Thyroid gland (tissue), 4 donors: Measurements from ENCODE around the gene ZNF318.

Experiments used
- POLR2A ChIP-seq, 2 donors: fragments of 450-650 bp; IDR thresholded peaks; one replicate each; pipeline ENCODE4 v1.6.1; 2017; ENCODE audit warnings: antibody characterized with exemption in 2 of 2, mild to moderate bottlenecking in 2 of 2, moderate library complexity in 1 of 2
- TF ChIP-seq, protein P1 (sequence below), 6 experiments: fragments of 200-600 bp in 3 of 6; fragments of 450-650 bp in 3 of 6; sonication (generic) in 3 of 6; IDR thresholded peaks; one replicate each; pipeline ENCODE4 v1.5.1; 2016 to 2019; ENCODE audit warnings: antibody characterized with exemption in 6 of 6, mild to moderate bottlenecking in 2 of 6, inconsistent platforms in 1 of 6, moderate library complexity in 1 of 6

DNA sequence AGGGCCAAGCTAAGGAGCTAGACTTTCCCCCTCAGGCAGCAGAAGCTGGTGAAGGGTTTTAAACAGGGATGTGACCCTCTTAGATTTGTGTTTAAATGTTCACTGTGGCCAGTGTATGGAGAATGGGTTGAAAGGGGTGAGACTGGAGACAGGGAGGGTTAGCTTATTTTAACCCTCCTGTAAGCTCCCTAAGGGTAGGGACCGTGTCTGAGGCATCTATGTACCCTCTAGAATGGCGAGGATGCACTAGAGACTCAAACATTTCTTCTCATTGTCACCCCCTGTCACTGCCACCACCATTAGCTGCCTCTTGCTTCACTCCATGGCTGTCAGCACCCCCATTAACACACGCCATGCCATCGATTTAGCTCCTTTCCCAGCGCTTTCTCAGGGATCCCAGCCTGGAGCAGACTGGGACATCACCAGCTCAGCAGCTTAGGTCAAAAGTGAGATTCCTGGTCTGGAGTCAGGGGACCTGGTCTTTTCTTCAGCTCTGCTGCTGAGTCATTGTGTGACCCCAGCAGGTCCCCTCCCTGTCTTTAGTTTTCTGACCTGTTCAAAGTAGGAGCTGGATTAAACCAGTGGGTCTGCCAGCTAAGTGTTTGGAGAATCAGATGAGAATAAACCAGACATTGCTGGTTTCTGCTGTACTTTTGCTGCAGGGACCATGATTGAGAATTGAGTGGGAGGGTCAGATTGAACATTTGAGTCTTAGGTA lies 72.5 kb downstream of the ZNF318 start:
- TF ChIP-seq, protein P1, sequence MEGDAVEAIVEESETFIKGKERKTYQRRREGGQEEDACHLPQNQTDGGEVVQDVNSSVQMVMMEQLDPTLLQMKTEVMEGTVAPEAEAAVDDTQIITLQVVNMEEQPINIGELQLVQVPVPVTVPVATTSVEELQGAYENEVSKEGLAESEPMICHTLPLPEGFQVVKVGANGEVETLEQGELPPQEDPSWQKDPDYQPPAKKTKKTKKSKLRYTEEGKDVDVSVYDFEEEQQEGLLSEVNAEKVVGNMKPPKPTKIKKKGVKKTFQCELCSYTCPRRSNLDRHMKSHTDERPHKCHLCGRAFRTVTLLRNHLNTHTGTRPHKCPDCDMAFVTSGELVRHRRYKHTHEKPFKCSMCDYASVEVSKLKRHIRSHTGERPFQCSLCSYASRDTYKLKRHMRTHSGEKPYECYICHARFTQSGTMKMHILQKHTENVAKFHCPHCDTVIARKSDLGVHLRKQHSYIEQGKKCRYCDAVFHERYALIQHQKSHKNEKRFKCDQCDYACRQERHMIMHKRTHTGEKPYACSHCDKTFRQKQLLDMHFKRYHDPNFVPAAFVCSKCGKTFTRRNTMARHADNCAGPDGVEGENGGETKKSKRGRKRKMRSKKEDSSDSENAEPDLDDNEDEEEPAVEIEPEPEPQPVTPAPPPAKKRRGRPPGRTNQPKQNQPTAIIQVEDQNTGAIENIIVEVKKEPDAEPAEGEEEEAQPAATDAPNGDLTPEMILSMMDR (IDR thresholded peaks at IDR 0.05) = no peak
- no peak for TF ChIP-seq POLR2A (IDR thresholded peaks at IDR 0.05)
